Thymus (tissue), 11 donors: ENCODE measurements around the gene TLN1. TPM values are rescaled to one million over a fixed set of nuclear protein-coding genes. Genes with fewer than 3 reads are reported as not detected.
A peak's percentile ranks its signal among the peaks of the same experiment; 100 is the strongest.

Experiments
- DNase-seq, 9 donors: peaks; one replicate each; pipeline ENCODE4 v3.0.0-alpha.2; 2013; ENCODE audit warnings: low spot score in 9 of 9, low read depth in 6 of 9, missing footprints in 1 of 9
- H3K27ac ChIP-seq, 2 donors: one replicate each; pipeline ENCODE4 v1.5.1; 2013; ENCODE audit warnings: control low read depth in 1 of 2, low read depth in 1 of 2, low read length in 1 of 2, mild to moderate bottlenecking in 1 of 2, moderate library complexity in 1 of 2
- H3K27me3 ChIP-seq, 2 donors: one replicate each; pipeline ENCODE4 v1.5.1; 2013; ENCODE audit warnings: low read length in 1 of 2; ENCODE audit not compliant: control insufficient read depth in 2 of 2, insufficient read depth in 1 of 2
- H3K36me3 ChIP-seq, 2 donors: one replicate each; pipeline ENCODE4 v1.5.1; 2013; ENCODE audit warnings: low read length in 1 of 2, mild to moderate bottlenecking in 1 of 2, moderate library complexity in 1 of 2; ENCODE audit not compliant: control insufficient read depth in 2 of 2, insufficient read depth in 2 of 2
- H3K4me1 ChIP-seq, 2 donors: one replicate each; pipeline ENCODE4 v1.5.1; 2013; ENCODE audit warnings: low read length in 2 of 2; ENCODE audit not compliant: control insufficient read depth in 2 of 2, insufficient read depth in 2 of 2
- H3K4me3 ChIP-seq, 2 donors: one replicate each; pipeline ENCODE4 v1.5.1; 2013; ENCODE audit warnings: low read length in 2 of 2, control low read depth in 1 of 2, mild to moderate bottlenecking in 1 of 2
- H3K9me3 ChIP-seq, 2 donors: one replicate each; pipeline ENCODE4 v1.5.1; 2013; ENCODE audit warnings: low read length in 1 of 2, mild to moderate bottlenecking in 1 of 2; ENCODE audit not compliant: control insufficient read depth in 2 of 2, insufficient read depth in 1 of 2
- WGBS: extraction: QIAGEN DNeasy Blood & Tissue Kit; methylation state at CpG from one replicate; pipeline ENCODE4 v1.1.7; 2013; 5-methylcytosine and 5-hydroxymethylcytosine counted together
- polyA plus RNA-seq: library from polyadenylated mRNA; stranded (reverse); fragments of 200-250 nt; gene quantifications from one replicate; pipeline ENCODE4 v1.2.3, GENCODE V29; 2013
- total RNA-seq: library from RNA; stranded (reverse); fragments of 120-200 nt; gene quantifications from one replicate; pipeline ENCODE4 v1.2.4, GENCODE V29; 2013
- donor health status: healthy.

TLN1 gene
- total and polyA plus RNA-seq, 2 donors, result 74.5 to 83.0 TPM

DNA sequence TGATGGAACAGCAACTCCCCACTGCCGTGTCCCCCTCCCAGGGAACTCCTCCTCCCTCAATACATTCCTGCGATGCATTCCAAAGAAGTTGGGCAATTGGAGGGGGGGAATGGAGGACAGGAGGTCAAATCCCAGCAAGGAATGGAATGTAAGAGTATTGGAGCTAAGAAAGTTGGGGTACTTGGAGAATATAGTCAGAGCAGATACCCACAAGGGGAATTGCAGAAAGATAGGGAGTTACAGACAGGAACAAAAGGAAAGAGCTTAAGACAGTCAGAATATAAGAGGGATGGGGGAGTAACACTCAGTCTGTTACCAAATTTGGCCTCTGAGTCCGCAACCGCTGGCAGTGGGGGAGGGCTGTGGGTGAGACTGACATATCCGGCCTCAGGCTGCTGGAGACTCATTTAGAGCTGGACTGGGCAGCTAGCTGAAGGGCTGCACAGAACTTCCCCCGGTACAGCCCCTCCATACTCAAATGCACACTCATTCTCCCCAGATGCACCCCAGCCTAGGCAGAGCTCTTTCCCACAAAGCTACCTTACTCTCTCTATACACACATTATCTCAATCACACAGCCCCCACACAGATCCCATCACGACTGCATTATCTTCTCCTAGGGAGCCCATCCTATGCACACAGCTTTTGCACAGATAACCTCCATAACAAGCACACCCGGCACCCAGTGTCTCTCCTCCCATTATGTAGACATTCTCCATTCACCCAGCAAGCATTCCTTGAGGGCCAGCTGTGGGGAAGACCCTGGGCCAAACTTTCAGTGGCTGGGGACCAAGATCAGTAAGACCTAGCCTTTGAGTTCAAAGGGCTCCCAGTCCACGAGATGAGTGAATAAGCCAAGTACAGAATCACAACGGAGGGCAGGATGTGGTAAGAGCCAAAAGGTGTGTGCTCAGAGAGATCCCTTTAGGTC lies 3.7 kb downstream of the TLN1 start:
- DNase-seq, result peak in 4 of 9 donors; percentile 44 to 76 (median 51)
- Histone ChIP-seq H3K36me3 (peaks cover 24 to 40% of the 10 kb centered on the region in 2 donors), H3K4me1 (peaks cover 52 to 60% of the 10 kb centered on the region in 2 donors), H3K9me3 (no peaks in the 10 kb centered on the region), H3K4me3 (peak overlapping the region; percentile 5 to 12), H3K27me3 (no peaks in the 10 kb centered on the region), H3K27ac (peak overlapping the region; percentile 38 to 55)
- WGBS, result 13% methylated on average over 10 of the region's 10 CpGs

DNA sequence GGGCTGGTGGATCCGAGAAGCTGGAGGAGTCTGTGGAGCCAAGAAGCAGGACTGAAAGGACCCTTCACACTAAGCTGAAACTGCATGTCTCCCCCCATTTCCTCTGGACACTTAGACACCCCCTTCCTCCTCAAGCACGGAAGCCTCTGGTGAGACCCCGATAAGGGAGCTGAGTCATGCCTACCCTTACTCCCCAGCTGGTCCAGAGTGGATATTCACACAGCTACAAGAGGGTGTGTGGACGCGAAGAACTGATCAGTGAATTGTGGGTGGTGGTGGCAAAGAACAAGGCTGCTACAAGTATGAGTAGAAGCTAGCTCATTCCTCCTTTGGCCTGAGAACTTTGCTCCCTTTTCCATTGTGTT lies 4.3 kb downstream of the TLN1 start:
- no peak overlapping the region for H3K4me3 ChIP-seq
- WGBS, result 43% methylated on average over 5 of the region's 5 CpGs
- H3K36me3 ChIP-seq, result peaks cover 29 to 46% of the 10 kb centered on the region in 2 donors
- peak overlapping the region; percentile 2 to 9 for H3K27ac ChIP-seq
- DNase-seq, result peak in 1 of 9 donors; percentile 16
- H3K27me3 ChIP-seq, result no peaks in the 10 kb centered on the region
- H3K9me3 ChIP-seq, result no peaks in the 10 kb centered on the region
- H3K4me1 ChIP-seq, result peaks cover 47 to 54% of the 10 kb centered on the region in 2 donors

DNA sequence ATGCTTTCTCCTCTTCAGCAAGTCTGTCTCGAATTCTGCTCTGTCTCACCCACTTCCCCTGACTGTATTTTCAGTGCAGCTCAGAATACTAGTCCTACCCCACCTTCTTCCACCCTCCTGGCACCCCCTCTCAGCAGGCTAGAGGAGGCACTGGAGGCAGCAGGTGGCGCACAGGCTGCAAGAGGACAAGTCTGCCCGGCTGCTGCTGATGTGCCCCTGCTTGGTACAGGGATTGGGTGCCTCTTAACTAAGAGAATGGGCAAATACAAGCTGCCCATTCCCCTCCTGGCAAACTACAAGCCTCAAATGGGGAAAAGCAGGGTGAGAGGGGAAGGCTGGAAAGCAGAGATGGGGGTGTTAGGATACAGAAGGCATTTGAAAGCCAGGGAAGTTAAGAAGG lies 5.1 kb downstream of the TLN1 start:
- Histone ChIP-seq H3K27ac (peak overlapping the region; percentile 50 to 70), H3K36me3 (peaks cover 36 to 53% of the 10 kb centered on the region in 2 donors), H3K4me1 (peaks cover 47 to 53% of the 10 kb centered on the region in 2 donors), H3K27me3 (no peaks in the 10 kb centered on the region), H3K9me3 (no peaks in the 10 kb centered on the region), H3K4me3 (no peak overlapping the region)
- DNase-seq, result peak in 7 of 9 donors; percentile 52 to 92 (median 75)
- WGBS, result 6% methylated on average over 3 of the region's 3 CpGs

DNA sequence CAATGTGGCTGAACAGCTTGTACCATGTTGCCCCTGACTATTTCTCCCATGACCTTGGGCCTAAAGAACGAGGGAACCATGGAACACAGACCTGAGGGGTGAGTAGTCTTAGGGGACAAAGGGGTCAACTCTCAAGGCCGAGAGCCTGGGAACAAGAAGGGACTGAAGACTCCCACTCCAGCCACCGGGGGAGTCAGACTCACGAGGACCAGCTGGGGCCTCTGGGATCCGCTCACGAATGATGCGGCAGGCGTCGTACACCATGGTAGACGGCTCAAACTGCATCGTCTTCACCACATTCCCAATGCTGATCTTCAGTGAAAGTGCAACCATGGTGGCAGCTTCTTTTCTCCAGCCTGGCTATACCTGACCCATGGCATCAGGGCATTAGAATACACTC lies 6.6 kb downstream of the TLN1 start:
- Histone ChIP-seq H3K36me3 (peaks cover 50 to 69% of the 10 kb centered on the region in 2 donors), H3K4me3 (no peak overlapping the region), H3K9me3 (no peaks in the 10 kb centered on the region), H3K27ac (no peak overlapping the region), H3K4me1 (peaks cover 35 to 43% of the 10 kb centered on the region in 2 donors), H3K27me3 (no peaks in the 10 kb centered on the region)
- DNase-seq, result no peak
- 98% methylated on average over 11 of the region's 11 CpGs for WGBS

DNA sequence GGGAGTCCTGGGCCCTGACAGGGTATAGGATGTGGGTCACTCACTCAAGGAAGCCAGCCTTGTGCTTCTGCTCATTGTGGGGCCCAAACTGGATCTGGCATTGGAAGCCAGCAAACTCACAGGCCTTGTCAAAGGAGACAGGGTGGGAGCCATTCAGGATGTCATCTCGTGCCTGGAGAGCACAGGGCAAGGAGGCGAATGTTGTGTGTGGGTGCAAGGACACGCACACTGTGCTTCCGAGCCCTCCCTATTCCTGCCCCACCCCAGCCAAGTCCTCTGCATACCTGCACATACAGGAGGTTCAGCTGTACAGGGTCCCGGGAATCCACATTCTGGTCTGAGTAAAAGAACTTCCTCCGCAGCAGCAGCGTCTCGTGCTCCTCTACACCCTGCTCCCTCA lies 8.1 kb downstream of the TLN1 start:
- Histone ChIP-seq H3K9me3 (no peaks in the 10 kb centered on the region), H3K4me3 (no peak overlapping the region), H3K27me3 (no peaks in the 10 kb centered on the region), H3K36me3 (peaks cover 64 to 83% of the 10 kb centered on the region in 2 donors), H3K27ac (no peak overlapping the region), H3K4me1 (peaks cover 22 to 28% of the 10 kb centered on the region in 2 donors)
- no peak for DNase-seq
- WGBS, result 98% methylated on average over 8 of the region's 8 CpGs

DNA sequence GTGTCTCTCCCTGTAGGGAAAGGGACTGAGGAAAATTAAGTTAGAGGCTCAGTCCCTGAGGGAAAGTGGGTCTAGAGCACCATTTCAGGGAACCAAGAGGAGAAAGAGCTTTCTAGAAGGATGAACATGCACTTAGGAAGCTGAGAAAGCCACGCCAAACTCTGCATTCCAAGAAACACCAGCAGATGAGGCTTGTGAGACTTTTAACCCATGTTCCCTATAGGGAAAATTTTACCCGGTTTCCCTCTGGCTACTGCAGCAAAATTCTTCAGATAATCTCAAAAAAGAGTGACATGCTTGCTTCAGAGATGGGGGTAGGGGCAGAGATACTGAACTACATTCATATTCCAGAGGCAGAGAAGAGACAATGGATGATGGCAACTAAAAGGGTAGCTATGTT lies 8.6 kb downstream of the TLN1 start:
- 98% methylated on average over 2 of the region's 2 CpGs for WGBS
- Histone ChIP-seq H3K9me3 (no peaks in the 10 kb centered on the region), H3K4me3 (no peak overlapping the region), H3K4me1 (peaks cover 19 to 24% of the 10 kb centered on the region in 2 donors), H3K27ac (no peak overlapping the region), H3K27me3 (no peaks in the 10 kb centered on the region), H3K36me3 (peaks cover 69 to 88% of the 10 kb centered on the region in 2 donors)
- no peak for DNase-seq

DNA sequence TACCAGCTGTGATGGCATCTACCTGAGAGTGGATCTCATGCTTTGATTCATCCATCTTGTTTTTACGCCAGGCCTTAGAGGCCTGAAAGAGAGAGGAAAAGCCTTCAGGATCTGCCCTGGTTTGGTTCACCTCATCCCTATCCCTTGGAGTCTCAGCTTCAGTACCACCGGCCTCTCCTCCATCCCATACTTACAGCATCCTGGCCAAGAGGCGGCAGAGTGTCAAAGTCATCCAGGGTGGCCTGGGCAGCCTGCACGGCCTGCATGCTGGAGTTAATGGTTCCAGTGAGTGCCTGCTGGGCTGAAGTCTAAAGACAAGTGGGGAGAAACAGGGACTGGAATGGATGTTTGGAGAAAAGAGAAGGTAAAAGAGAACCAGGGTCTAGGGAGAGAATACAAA lies 12.4 kb downstream of the TLN1 start:
- H3K27ac ChIP-seq, result no peak overlapping the region
- H3K27me3 ChIP-seq, result no peaks in the 10 kb centered on the region
- H3K9me3 ChIP-seq, result no peaks in the 10 kb centered on the region
- H3K4me1 ChIP-seq, result no peaks in the 10 kb centered on the region
- DNase-seq, result no peak
- no peak overlapping the region for H3K4me3 ChIP-seq
- WGBS, result 98% methylated on average over 4 of the region's 4 CpGs
- H3K36me3 ChIP-seq, result peaks cover 94 to 98% of the 10 kb centered on the region in 2 donors

DNA sequence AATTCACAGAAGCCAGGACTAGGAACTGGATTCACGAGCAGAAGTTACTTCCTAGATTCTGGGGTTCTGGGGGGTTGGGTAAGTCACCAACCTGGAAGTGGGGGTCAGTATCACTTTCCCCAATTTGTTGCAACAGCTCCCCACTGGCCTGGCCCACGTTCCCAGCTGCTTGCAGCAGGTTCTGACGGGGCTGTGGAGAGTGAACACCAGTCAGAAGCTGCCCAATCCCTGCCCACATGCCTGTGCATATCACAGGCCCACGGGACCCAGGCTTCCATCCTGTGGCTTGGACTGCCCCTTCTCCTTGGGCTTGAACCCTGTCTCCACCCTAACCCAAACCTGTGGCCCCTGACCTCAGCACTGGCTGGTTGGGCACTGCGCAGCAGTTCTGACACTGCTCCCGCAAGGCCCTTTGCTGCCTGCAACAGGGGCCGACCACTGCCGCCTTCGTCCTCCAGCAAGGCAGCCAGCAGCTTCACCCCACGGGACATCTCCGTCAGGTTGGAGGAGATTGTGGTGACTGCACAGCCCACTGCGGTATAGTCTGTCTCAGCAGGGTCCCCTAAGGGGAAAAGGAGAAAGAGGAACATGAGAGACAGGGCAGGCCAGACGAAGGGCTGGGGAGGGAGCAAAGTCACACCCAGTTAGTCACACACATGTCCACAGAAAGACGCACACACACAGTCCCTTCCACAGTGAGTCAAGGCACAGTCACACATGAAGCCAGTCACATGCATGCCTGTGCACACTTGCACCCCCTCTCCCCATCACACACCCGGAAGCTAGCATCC lies 13.1 kb downstream of the TLN1 start:
- Histone ChIP-seq H3K27me3 (no peaks in the 10 kb centered on the region), H3K36me3 (peaks cover 94 to 98% of the 10 kb centered on the region in 2 donors), H3K4me1 (no peaks in the 10 kb centered on the region), H3K27ac (no peak overlapping the region), H3K9me3 (no peaks in the 10 kb centered on the region), H3K4me3 (no peak overlapping the region)
- DNase-seq, result no peak
- WGBS, result 97% methylated on average over 15 of the region's 15 CpGs
